Upper lobe of left lung (tissue), 4 donors: ENCODE results near the gene ITPA.

Experiments
- EP300 ChIP-seq, 4 donors: sonication (generic); formaldehyde crosslinking; IDR thresholded peaks; one replicate each; pipeline ENCODE4 v1.5.1; 2017; ENCODE audit warnings: antibody characterized with exemption in 4 of 4, control low read depth in 2 of 4
- POLR2A ChIP-seq, 4 donors: fragments of 450-650 bp; IDR thresholded peaks; one replicate each; pipeline ENCODE4 v1.5.1; 2016 to 2017; ENCODE audit warnings: antibody characterized with exemption in 4 of 4, mild to moderate bottlenecking in 2 of 4
- POLR2AphosphoS5 ChIP-seq, 2 donors: sonication (generic); formaldehyde crosslinking; IDR thresholded peaks; one replicate each; pipeline ENCODE4 v1.5.1; 2017; ENCODE audit warnings: antibody characterized with exemption in 2 of 2
- TF ChIP-seq, protein P1 (sequence below), 6 experiments: fragments of 450-650 bp in 4 of 6; fragments of 200-600 bp in 2 of 6; sonication (generic) in 2 of 6; IDR thresholded peaks; one replicate each; pipeline ENCODE4 v1.5.1; 2016 to 2019; ENCODE audit warnings: antibody characterized with exemption in 6 of 6

DNA sequence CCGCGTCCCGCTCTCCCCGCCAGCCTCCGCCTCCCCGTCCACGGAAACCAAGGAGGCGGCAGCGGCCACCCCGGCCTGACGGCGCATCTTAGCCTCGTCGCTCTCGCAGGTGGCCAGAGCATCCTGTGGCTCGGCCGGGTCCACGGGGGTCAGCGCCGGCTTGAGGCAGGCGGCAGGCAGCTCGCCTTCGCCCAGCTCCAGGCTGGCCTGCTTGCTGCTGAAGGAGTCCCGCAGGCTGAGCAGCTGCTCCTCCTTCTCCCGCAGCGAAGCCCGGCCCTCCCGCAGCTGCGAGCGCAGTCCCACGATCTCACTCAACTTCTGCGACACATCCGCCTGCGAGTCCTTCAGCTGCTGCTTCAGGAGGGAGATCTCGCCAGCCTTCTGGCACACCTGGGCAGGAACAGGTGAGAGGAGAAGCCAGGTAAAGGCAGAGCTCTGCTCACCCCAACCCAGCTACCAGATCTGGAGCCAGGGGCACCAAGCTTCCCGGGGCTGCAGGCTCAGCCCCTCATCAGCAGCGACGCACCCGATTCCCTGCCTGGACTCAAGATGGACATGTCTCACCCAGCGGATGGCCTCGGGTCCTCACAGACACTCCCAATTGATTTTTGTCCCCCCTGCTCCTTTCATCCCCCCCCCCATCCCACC, 44.4 kb upstream of the ITPA start:
- TF ChIP-seq POLR2A (IDR thresholded peaks at IDR 0.05) (no peak), EP300 (IDR thresholded peaks at IDR 0.05) (no peak), POLR2AphosphoS5 (IDR thresholded peaks at IDR 0.05) (no peak)
- TF ChIP-seq, protein P1, sequence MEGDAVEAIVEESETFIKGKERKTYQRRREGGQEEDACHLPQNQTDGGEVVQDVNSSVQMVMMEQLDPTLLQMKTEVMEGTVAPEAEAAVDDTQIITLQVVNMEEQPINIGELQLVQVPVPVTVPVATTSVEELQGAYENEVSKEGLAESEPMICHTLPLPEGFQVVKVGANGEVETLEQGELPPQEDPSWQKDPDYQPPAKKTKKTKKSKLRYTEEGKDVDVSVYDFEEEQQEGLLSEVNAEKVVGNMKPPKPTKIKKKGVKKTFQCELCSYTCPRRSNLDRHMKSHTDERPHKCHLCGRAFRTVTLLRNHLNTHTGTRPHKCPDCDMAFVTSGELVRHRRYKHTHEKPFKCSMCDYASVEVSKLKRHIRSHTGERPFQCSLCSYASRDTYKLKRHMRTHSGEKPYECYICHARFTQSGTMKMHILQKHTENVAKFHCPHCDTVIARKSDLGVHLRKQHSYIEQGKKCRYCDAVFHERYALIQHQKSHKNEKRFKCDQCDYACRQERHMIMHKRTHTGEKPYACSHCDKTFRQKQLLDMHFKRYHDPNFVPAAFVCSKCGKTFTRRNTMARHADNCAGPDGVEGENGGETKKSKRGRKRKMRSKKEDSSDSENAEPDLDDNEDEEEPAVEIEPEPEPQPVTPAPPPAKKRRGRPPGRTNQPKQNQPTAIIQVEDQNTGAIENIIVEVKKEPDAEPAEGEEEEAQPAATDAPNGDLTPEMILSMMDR (IDR thresholded peaks at IDR 0.05) = no peak
